Fibroblast of pulmonary artery (primary cell): ENCODE results near the gene KRT81.
A peak's percentile ranks its signal among the peaks of the same experiment; 100 is the strongest.

ENCODE experiments used
- DNase-seq: peaks from one replicate; pipeline ENCODE4 v3.0.0-alpha.2; 2010; ENCODE audit warnings: low read depth
- H3K4me3 ChIP-seq: replicated peaks from 2 replicates; pipeline ENCODE4 v1.5.1; 2011; ENCODE audit warnings: low read depth, mild to moderate bottlenecking, control low read depth, low read length, moderate library complexity
- TF ChIP-seq, protein P1 (sequence below): IDR thresholded peaks from 2 replicates; pipeline ENCODE4 v1.5.1; 2011; ENCODE audit warnings: mild to moderate bottlenecking, control low read depth, low read length, inconsistent platforms; ENCODE audit errors: missing control alignments

The KRT81 gene

DNA sequence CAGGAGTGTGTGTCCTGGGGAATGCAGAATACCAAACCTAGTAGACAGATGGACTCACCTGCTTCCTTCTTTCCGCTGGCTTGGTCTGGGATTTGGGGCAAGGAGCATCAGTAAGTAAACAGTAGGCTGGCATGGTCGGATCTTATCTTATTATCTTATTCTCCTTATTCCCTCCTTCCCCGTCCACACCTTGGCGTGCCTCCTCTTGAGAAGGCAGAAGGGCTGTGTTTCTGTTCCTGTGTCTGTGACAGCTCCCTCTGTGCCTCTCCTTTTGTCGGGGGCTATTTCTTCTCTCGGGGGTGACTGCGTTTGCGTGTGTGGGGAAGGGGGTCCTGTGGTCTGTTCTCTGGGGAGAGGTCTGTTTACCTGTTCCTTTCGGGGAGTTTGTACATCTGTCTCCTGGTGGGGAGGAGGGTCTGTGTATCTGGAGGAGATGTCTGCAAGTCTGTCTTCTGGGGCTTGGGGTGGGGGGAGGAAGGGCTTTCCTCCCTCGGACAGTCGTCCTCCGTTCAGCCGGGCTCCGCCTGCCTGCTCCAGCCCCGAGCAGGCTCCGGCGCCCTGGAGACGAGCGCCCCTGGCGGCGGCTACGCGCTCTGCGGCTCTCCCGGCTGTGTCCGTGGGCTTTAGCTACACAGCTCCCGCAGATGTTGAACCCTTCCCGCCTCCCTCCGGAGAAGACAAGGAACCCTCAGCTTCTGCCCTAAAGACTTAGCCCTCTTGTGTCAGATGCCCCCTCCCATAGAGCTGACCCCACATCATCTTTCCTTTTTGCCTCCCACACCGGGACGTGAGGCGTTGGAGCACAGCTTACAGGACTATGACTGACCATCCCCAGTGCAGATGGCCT, 12.5 kb downstream of the KRT81 start:
- DNase-seq, result peak; percentile 79
- TF ChIP-seq, protein P1, sequence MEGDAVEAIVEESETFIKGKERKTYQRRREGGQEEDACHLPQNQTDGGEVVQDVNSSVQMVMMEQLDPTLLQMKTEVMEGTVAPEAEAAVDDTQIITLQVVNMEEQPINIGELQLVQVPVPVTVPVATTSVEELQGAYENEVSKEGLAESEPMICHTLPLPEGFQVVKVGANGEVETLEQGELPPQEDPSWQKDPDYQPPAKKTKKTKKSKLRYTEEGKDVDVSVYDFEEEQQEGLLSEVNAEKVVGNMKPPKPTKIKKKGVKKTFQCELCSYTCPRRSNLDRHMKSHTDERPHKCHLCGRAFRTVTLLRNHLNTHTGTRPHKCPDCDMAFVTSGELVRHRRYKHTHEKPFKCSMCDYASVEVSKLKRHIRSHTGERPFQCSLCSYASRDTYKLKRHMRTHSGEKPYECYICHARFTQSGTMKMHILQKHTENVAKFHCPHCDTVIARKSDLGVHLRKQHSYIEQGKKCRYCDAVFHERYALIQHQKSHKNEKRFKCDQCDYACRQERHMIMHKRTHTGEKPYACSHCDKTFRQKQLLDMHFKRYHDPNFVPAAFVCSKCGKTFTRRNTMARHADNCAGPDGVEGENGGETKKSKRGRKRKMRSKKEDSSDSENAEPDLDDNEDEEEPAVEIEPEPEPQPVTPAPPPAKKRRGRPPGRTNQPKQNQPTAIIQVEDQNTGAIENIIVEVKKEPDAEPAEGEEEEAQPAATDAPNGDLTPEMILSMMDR, result peak; percentile 86
- no peak overlapping the region for H3K4me3 ChIP-seq

DNA sequence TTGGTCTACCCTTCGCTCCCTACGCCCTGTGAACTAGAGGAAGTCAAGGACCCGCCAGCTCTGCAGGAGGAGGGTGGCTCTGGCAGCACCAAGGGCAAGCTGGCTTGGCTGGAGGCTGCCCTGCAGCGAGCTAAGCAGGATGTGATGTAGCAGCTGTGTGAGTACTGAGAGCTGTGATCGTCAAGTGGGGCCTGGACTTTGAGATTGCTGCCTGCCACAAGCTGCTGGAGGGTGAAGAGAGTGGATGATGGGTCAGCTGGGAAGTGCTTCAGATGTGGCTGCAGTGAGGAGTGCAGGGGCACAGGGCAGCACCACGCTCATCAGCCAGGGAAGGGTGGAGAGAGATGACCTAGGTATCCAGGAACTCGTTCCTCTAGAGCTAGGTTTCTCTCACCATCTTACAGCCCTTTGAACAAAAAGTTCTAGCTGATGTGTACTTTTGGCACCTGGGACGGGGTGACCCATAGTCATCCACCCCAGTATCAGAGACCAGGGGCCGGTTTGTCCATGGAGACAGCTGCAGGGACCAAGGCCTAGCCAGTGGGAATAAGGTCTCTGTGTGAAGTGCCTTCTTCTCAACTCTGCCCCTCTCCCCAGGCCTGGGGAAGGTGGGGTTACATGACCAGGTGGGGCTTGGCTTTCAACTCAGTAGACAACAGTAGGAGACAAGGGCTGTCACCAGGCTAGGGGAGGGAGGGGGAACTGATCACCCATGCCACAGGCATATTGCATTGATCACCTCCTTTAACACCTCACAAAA, 13.7 kb downstream of the KRT81 start:
- TF ChIP-seq, protein P1, result no peak
- DNase-seq, result peak; percentile 16
- H3K4me3 ChIP-seq, result no peak overlapping the region

DNA sequence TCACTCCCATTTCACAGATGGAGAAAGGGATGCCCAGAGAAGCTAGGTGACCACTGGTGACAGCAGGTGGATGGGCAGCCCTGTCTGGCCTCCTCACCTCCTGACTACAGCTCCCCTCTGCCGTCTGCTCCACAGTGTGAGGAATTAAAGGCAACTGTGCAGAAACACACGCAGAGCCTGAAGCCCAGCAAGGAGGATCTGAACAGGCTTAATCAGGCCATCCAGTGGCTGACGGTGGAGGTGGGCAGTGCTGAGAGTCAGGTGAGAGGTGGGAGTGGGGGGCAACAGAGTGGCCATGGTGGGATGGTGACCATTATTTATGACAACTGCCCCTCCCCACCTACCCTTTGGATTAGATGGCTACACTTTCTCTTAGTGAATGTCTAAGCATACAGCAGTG, 15.6 kb downstream of the KRT81 start:
- H3K4me3 ChIP-seq, result no peak overlapping the region
- DNase-seq, result no peak
- TF ChIP-seq, protein P1, result no peak

DNA sequence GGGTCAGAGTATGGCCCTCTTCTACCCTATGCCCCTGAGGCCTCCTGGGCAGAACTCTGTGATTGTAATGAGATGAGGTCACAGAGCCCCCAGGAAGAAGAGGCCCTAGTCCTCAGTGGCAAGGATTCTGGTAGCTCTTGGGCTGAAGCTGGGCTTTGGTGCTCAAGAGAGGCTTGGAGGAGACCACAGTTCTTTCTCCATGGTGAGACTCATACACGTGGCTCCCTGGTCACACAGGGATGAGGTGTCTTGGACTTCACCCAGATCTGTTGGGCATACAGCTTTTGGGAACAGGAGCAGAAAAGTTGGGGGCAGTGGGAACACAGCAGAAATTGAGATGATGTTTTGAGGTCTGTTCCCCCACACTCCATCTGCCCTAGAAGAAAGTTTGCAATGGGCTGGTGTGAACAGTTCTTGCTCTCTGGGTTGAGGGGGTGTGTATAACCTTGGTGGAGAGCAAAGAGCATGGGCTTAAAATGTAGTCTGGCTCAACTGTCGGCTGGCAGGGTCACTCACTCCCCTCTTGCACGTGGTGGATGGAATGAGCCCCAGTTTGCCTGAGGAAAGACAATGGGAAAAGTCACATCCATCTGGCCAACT, 16.7 kb downstream of the KRT81 start, which contains the start of gene KRT86:
KRT86 (plus strand) TSS at position 125 of the 600 bp plus-strand sequence. CDS start 27,272 bp downstream, outside the sequence.
- TF ChIP-seq, protein P1, result no peak
- H3K4me3 ChIP-seq, result no peak within 1 kb of the TSS
- no peak for DNase-seq

DNA sequence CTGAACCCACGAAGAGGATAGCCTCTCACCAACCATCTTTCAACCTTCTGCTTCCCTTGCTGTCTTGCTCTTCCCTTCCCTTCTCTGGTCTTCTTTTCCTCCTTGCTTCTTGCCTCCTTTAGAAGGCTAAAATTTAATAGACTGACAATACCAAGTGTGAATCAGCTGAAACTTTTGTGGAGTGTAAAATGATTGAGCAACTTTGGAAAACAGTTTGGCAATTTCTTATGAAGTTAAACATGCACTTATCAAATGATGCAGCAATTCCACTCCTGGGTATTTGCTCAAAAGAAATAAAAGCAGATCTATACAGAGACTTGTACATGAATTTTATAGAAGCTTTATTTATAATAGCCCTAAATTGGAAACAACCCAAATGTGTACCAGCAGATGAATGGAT, 20.2 kb downstream of the KRT81 start:
- TF ChIP-seq, protein P1, result no peak
- peak; percentile 54 for DNase-seq

DNA sequence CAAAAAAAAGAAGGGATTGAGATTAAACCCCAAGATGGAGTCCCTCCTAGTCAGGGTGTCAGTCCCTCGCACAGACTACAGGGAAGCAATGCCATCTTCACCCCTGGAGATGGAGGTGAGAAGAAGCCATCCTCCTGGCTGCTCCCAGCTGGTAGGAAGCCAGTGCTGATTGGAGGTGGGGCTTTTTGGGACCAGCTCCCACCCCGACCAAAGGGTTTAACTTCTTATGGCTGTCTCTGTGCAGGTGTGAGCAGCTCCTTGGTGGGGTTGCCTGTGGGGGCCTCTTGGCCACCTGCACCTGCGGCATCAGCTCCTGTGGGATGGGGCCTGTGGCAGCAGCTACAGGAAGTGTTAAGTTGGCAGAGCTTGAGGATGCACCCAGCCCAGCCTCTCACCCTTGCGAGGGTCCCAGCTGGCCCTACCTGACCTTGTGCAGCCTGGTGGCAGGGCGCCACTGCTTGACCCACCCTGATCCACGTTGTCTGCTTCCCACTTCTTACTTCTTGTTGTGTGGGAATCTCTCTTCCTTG, 20.7 kb downstream of the KRT81 start:
- no peak overlapping the region for H3K4me3 ChIP-seq
- TF ChIP-seq, protein P1, result no peak
- no peak for DNase-seq

More for the DNA sequence above, 20.2 kb downstream of the KRT81 start:
- H3K4me3 ChIP-seq, result no peak overlapping the region
